ENCODE measurements around the gene LRP1B.

Gene LRP1B

GRCh38 chr2:142076317-142076716 lies 54.5 kb downstream of the LRP1B start:
- no peaks in the 10 kb centered on the region for H3K9me2 ChIP-seq (replicated peaks; ENCODE audit: control insufficient read depth, low read length)
- no peaks in the 10 kb centered on the region for H3K27me3 ChIP-seq (ENCODE audit: control insufficient read depth, low read length)
- TF ChIP-seq EZH2phosphoT487 (IDR thresholded peaks at IDR 0.05; ENCODE audit: borderline replicate concordance, low read length): no peak
- TF ChIP-seq, protein P1, sequence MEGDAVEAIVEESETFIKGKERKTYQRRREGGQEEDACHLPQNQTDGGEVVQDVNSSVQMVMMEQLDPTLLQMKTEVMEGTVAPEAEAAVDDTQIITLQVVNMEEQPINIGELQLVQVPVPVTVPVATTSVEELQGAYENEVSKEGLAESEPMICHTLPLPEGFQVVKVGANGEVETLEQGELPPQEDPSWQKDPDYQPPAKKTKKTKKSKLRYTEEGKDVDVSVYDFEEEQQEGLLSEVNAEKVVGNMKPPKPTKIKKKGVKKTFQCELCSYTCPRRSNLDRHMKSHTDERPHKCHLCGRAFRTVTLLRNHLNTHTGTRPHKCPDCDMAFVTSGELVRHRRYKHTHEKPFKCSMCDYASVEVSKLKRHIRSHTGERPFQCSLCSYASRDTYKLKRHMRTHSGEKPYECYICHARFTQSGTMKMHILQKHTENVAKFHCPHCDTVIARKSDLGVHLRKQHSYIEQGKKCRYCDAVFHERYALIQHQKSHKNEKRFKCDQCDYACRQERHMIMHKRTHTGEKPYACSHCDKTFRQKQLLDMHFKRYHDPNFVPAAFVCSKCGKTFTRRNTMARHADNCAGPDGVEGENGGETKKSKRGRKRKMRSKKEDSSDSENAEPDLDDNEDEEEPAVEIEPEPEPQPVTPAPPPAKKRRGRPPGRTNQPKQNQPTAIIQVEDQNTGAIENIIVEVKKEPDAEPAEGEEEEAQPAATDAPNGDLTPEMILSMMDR (IDR thresholded peaks at IDR 0.05; ENCODE audit: low read depth, low read length, poor library complexity, severe bottlenecking): no peak

DNA sequence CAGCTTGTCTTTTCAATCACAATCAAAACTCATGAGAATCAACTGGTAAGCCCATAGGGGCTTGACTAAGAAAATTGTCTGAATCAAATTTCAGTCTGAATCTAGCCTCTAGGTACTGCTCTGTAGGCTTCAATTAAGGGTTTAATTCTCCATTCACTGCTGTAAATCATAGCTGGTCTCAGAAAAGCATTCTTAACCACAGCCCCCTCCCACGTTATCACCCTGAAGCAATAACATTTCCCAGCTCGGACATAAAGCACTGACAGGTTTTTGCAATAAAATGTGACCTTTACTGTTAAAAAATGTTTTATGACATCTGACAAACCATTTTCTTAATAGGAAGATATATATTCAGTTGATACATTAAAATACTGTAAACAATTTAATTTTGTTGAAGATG lies 55.0 kb downstream of the LRP1B start:
- Histone ChIP-seq H3K9me2 (replicated peaks; ENCODE audit: control insufficient read depth, low read length) (no peaks in the 10 kb centered on the region), H3K36me3 (ENCODE audit: control insufficient read depth, low read length) (no peaks in the 10 kb centered on the region), H4K20me1 (ENCODE audit: control insufficient read depth, insufficient read depth, low read depth, low read length) (no peaks in the 10 kb centered on the region), H3K27me3 (ENCODE audit: control insufficient read depth, low read length) (no peaks in the 10 kb centered on the region), H3K27ac (ENCODE audit: low read depth, low read length) (no peak overlapping the region), H3F3A (ENCODE audit: control insufficient read depth, insufficient read depth) (no peaks in the 10 kb centered on the region), H3K4me1 (ENCODE audit: control insufficient read depth, low read length) (no peaks in the 10 kb centered on the region), H3K9me3 (ENCODE audit: control insufficient read depth, insufficient read depth, low read length) (no peaks in the 10 kb centered on the region), H3K4me2 (ENCODE audit: low read length) (no peak overlapping the region), H3K79me2 (ENCODE audit: control insufficient read depth, low read length) (no peaks in the 10 kb centered on the region), H3K4me3 (ENCODE audit: low read length) (no peak overlapping the region)
- TF ChIP-seq, protein P1 (IDR thresholded peaks at IDR 0.05; ENCODE audit: low read depth, low read length, poor library complexity, severe bottlenecking): no peak
- no peak for TF ChIP-seq EZH2phosphoT487 (IDR thresholded peaks at IDR 0.05; ENCODE audit: borderline replicate concordance, low read length)

More at GRCh38 chr2:142076317-142076716, 54.5 kb downstream of the LRP1B start:
- Histone ChIP-seq H3K36me3 (ENCODE audit: control insufficient read depth, low read length) (no peaks in the 10 kb centered on the region), H3F3A (ENCODE audit: control insufficient read depth, insufficient read depth) (no peaks in the 10 kb centered on the region), H3K4me2 (ENCODE audit: low read length) (no peak overlapping the region), H4K20me1 (ENCODE audit: control insufficient read depth, insufficient read depth, low read depth, low read length) (no peaks in the 10 kb centered on the region), H3K4me3 (ENCODE audit: low read length) (no peak overlapping the region), H3K27ac (ENCODE audit: low read depth, low read length) (no peak overlapping the region), H3K4me1 (ENCODE audit: control insufficient read depth, low read length) (no peaks in the 10 kb centered on the region), H3K9me3 (ENCODE audit: control insufficient read depth, insufficient read depth, low read length) (no peaks in the 10 kb centered on the region), H3K79me2 (ENCODE audit: control insufficient read depth, low read length) (no peaks in the 10 kb centered on the region)

DNA sequence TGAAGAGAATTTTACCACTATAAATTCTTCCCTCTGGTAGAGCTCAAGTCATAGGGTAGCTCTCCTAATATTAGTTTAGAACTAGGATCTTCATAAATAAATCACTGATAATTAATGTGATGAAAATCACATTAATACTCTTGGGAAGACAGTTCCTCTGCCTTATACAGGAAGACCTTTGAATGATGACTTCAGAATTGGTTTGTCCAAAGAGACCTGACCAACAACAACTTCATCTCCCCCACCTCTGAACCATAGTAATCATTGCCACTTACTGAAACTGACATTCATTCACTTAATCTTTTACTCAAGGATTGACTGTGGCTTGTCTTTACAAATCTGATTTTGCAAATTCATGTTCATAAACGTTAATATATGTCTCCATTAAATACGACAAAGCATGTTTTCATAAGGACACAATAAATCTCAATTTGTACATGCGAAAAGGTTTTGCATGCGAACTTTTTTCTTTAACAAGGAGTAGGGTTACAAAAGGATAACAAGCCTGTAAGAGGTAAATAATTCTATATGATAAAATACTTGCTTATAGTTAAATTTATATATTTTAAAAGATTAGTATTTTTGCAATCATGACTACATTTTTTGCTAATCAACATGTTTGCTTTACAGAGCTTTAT lies 61.4 kb downstream of the LRP1B start:
- TF ChIP-seq, protein P1 (IDR thresholded peaks at IDR 0.05; ENCODE audit: low read depth, low read length, poor library complexity, severe bottlenecking): no peak
- TF ChIP-seq EZH2phosphoT487 (IDR thresholded peaks at IDR 0.05; ENCODE audit: borderline replicate concordance, low read length): no peak
- no peaks in the 10 kb centered on the region for H4K20me1 ChIP-seq (ENCODE audit: control insufficient read depth, insufficient read depth, low read depth, low read length)

More for the DNA sequence above, 61.4 kb downstream of the LRP1B start:
- Histone ChIP-seq H3K4me2 (ENCODE audit: low read length) (no peak overlapping the region), H3K9me3 (ENCODE audit: control insufficient read depth, insufficient read depth, low read length) (no peaks in the 10 kb centered on the region), H3K79me2 (ENCODE audit: control insufficient read depth, low read length) (no peaks in the 10 kb centered on the region), H3F3A (ENCODE audit: control insufficient read depth, insufficient read depth) (no peaks in the 10 kb centered on the region), H3K9me2 (replicated peaks; ENCODE audit: control insufficient read depth, low read length) (no peaks in the 10 kb centered on the region), H3K4me1 (ENCODE audit: control insufficient read depth, low read length) (no peaks in the 10 kb centered on the region), H3K27me3 (ENCODE audit: control insufficient read depth, low read length) (no peaks in the 10 kb centered on the region), H3K27ac (ENCODE audit: low read depth, low read length) (no peak overlapping the region), H3K4me3 (ENCODE audit: low read length) (no peak overlapping the region), H3K36me3 (ENCODE audit: control insufficient read depth, low read length) (no peaks in the 10 kb centered on the region)
